Measurements from ENCODE around the gene SBF2.

DNA sequence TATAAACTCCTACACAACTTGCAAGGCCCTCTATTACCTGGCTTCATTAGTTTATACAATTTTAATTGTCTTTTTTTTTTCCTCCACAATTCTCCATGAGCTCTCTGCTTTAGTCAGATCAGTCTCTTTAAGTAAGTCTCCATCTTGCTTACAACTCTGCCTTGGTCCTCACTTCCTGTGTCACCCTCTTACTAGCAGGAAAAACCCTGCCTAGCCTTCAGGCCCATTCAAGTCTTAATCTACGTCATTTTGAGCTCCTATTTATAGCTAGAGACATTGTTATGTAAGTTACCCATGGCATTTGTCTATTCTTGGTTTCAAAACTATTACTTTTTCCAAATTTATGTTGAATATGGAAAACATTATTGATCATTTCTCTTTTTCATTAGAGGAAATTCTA lies 177.4 kb downstream of the SBF2 start:
- TF ChIP-seq, protein P1, sequence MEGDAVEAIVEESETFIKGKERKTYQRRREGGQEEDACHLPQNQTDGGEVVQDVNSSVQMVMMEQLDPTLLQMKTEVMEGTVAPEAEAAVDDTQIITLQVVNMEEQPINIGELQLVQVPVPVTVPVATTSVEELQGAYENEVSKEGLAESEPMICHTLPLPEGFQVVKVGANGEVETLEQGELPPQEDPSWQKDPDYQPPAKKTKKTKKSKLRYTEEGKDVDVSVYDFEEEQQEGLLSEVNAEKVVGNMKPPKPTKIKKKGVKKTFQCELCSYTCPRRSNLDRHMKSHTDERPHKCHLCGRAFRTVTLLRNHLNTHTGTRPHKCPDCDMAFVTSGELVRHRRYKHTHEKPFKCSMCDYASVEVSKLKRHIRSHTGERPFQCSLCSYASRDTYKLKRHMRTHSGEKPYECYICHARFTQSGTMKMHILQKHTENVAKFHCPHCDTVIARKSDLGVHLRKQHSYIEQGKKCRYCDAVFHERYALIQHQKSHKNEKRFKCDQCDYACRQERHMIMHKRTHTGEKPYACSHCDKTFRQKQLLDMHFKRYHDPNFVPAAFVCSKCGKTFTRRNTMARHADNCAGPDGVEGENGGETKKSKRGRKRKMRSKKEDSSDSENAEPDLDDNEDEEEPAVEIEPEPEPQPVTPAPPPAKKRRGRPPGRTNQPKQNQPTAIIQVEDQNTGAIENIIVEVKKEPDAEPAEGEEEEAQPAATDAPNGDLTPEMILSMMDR (IDR thresholded peaks at IDR 0.05; ENCODE audit: insufficient read depth, low read length, poor library complexity, severe bottlenecking): no peak
- no peak for TF ChIP-seq EZH2phosphoT487 (conservative IDR thresholded peaks at IDR 0.05; ENCODE audit: low read length)

All from SU-DHL-6 (cell line).